Stimulated activated CD4-positive, alpha-beta T cell treated with anti-CD3 and anti-CD28 coated beads, TNF-alpha, amount 100 ng/mL, for 24 hours (primary cell): ENCODE measurements around the gene CDC42BPA.

Experiments
- DNase-seq, 3 experiments: peaks; one replicate each; pipeline ENCODE4 v3.0.0-alpha.2; 2020; ENCODE audit warnings: low read depth in 3 of 3

The CDC42BPA gene

DNA sequence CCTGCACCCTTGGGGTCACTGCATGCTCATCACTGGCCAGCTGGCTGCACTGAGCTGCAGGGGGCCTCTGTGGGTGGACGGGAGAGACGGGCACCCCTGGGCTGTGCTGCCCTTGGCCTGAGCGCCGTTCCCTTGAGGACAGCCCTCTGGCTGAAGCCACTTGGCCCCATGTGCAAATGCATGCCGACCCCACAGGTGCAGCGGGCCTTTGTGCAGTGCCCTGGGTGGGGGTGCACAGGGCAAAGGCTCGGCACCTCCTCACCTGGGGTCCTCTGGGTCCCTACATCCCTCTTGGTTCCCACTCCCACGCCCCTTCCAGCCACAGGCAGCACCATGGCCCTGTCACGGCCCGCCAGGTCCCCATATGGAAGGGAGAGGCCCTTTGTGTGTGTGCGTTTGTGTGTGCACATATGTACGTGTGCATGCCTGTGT lies 336.9 kb downstream of the CDC42BPA start:
- no peak for DNase-seq

DNA sequence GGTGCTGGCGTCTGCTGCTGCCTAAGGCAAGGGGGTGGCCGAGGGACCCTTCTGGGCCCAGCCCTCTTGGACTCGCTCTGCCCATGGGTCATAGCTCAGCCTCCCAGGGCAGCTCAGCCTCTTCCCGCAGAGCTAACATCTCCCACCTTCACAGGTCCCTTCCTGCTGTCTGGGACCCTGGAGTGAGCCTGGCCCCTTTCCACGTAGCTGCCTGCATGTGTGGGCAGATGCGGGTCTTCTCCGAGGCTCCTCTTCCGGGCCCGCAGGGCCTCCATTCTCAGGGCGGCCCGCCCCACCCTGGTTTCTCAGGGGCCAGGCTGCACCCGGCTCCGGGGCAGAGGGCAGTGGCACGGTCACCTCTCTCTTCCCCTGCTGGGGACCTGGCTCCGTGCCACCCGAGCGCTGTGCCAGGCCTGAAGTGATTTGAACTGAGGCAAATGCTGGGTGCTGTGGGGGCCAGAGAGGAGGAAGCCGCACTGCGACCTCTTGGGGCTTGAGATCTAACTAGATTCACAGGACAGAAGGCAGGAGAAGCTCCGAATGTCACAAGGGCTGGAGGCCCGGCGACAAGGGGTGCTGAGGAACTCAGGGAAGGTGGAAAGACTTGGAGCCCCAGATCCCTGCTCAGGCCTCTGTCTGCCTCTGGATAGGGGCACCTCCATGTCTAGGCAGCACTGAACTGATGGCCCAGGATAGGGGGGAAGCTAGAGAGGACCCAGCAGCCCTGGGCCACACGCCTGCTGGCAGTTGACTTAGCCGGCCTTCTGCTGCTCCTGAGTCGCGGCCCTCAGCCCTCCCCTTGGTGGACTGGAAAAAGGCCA lies 337.5 kb downstream of the CDC42BPA start:
- DNase-seq, result no peak

DNA sequence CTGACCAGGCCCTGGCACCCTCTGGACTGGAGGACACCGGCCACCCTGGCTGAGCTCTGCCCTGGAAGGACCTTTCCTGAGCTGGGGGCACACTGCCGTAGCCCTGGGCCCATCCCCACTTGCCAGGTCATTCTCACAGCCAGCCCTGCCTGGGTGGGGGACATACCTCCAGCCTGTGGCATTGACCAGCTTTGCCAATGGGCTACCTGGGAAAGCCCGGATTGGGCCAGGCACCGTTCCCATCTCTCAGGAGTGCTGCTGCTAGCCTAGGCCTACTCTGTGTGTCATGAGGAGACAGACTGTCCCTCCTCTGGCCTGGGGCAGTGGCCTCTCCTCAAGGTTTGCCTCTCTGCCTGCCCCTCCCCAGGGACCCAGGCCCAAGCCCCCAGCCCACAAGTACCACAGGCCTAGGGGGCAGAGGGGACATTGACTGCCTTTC lies 338.2 kb downstream of the CDC42BPA start:
- DNase-seq, result no peak

DNA sequence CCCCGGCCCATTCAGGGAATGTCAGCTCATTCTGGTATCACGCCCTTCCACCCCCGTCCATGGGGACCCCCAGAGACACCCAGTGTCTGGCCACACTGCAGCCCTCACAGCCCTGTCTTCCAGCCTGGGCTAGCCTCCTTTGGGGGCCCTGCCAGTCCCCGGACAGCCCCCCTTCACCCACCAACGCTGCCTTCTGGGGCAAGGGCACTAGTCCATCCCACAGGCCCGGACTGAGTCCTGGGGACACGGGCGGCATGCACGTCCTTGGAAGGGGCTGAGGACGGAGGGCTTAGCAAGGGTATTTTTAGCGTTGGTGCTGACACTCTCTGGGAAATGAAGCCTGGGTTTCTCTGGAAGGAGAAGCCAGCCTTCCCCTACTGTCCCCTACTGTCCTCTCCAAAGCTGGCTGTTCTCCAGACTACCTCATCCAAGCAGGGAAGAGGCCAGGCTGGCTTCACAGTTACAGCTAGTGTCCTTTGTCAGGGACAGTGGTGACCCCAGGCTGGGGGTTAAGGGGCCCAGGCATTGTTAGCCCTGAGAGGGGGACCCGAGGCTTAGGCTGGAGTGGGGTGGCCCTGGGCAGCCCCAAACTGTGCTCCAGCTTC lies 338.7 kb downstream of the CDC42BPA start:
- DNase-seq, result no peak

DNA sequence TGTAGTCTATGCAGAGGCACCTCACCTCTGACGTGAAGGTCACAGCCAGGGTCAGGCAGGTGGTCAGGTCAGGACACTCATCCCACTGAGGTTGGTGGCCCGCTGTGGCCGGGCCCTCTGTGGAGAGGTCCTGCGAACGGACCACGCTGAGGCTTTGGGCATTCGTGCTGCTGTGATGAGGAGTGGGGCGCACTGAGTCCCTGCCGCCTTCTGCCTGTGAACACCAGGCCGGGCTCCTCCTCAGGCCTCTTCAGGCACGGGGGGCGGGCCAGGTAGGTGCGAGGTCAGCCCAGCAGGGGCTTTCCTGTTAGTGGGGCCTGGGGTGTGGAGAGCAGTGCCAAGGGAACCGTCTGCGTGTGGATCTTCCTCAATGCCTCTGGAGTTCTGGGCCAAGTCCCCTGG lies 339.2 kb downstream of the CDC42BPA start:
- no peak for DNase-seq

DNA sequence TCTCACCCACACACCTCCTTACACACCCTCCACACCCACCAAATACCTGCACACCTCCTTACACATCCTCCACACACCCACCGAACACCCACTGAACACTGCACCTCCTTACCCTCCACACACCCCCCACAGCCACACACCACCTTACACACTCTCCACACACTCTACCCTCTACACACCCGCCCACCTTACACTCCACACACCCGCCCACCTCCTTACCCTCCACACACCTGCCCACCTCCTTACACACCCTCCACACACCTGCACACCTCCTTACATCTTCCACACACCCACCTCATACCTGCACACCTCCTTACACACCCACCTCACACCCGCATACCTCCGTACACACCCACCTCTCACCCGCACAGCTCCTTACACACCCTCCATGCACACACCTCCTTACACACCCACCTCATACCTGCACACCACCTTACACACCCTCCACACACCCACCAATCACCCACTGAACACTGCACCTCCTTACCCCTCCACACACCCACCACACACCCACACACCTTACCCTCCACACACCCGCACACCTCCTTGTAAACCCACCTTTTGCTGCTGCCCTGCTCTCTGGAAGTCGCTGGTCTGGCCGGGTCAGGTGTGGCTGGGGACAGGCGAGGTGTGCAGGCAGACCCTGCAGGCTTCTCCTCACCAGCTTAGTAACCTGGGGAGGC lies 339.7 kb downstream of the CDC42BPA start:
- DNase-seq, result no peak

DNA sequence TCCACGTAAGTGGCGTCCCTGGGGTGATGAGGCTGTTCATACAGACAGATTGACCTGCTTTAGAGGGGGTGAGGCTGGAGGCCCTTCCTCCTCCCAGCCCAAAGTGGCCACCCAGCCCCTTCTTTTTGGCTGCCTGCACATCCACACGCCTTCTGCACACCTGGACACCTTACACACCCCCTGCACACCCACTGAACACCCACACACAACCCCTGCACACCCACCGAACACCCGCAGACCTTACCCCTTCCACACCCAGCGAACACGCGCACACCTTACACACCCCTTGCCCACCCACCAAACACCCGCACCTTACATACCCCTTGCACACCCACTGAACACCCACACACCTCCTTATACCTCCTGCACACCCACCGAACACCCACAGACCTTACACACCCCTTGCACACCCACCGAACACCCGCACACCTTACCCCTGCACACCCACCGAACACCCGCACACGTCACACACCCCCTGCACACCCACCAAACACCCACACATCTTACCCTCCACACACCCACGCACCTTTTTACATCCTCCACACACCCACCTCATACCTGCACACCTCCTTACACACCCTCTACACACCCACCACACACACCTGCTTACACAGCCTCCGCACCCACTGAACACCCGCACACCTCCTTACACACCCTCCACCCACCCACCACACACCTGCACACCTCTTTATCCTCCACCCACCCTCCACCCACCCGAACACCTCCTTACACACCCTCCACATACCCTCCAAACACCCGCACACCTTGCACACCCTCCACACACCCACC lies 340.5 kb downstream of the CDC42BPA start:
- DNase-seq, result no peak

DNA sequence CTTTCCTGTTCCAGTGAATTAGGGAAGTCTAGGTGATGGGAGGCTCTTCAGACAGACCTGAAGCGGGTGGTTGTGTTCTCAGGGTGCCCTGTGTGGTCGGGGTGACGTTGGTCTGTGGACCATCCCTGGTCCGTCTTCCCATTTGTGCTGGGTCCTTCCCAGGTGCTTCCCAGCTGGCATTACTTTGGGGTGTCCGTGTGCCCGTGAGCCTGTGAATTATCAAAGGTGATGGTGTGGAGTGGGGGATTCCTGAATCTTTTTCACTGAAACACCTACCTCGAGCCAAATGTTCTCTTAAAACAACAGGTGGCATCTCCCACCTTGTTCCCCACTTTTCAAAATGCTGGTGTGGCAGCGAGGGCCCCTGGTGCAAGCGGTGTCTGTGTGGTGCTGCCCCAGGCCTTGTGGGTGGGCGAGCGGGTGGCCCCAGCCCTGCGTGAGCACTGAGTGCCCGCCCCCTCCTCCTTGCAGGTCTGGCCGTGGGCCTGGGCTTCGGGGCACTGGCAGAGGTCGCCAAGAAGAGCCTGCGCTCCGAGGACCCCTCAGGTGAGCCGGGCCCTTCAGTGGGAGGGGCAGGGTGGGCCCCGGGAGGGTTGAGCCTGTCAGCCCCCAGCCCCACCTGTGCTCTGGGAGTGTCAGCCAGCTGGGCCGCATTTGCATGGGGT lies 341.2 kb downstream of the CDC42BPA start:
- DNase-seq, result no peak

DNA sequence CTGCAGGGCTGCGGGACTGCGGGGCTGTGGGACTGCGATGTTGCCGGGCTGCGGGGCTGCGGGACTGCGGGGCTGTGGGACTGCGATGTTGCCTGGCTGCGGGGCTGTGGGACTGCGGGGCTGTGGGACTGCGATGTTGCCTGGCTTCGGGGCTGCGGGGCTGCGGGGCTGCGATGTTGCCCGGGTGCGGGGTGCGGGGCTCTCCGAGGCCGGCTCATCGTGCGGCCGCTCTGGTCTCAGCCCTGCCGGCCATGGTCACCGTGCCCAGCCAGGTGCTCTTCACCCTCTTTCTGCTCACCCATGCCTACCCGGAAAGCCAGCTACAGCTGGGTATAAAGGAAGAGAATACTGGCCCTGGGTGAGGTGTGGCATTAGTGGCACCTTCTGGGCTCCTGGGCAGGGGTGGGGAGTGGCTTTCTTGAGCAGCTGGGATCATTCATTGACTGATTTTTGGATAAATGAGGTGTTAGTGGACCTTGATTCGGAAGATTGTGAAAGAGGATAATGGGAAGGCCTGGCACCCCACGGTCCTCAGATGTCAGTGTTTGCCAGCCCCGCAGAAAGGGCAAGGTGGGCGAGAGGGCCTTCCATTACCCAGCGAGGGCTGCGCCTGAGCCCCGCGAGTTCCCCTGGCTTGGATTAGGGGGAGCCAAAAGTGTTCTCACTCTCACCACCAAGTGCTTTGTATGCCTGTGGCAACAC lies 341.9 kb downstream of the CDC42BPA start:
- DNase-seq, result no peak

DNA sequence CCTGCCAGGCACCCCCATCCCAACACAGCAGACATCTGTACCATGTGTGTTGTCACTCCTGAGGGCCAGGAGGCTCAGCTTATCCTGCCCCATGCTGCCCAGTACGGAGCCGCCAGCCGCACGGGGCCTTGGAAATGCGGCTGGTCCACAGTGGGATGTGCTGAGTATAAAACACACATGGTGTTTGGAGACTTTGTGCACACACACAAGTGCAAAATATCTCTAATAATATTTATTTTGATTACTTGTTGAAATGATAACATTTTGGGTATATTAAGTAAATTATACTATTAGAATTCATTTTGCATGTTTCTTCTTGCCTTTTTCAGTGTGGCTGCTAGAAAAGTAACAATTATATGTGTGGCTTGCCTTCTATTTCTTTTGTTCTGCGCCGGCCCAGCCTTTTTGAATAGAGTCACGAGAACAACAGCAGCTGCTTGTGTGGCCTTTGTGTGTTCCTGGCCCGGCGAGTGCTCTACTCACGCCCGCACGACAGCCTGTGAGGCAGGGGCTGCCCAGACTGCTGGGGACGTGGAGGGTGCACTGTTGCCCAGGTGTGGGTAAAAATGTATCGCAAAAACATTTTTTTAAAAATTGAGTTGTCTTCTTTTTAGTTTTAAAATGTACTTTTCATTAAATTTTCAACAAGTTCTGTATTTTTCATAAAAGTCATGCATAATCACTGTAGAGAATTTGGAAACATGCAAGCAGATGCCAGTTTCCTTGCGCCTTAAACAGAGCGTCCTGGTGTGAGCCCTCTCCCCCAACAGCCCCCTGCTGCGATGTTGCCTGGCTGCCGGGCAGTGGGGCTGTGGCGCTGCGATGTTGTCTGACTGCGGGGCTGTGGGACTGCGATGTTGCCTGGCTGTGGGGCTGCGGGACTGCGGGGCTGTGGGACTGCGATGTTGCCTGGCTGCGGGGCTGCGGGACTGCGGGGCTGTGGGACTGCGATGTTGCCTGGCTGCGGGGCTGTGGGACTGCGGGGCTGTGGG lies 342.7 kb downstream of the CDC42BPA start:
- no peak for DNase-seq

DNA sequence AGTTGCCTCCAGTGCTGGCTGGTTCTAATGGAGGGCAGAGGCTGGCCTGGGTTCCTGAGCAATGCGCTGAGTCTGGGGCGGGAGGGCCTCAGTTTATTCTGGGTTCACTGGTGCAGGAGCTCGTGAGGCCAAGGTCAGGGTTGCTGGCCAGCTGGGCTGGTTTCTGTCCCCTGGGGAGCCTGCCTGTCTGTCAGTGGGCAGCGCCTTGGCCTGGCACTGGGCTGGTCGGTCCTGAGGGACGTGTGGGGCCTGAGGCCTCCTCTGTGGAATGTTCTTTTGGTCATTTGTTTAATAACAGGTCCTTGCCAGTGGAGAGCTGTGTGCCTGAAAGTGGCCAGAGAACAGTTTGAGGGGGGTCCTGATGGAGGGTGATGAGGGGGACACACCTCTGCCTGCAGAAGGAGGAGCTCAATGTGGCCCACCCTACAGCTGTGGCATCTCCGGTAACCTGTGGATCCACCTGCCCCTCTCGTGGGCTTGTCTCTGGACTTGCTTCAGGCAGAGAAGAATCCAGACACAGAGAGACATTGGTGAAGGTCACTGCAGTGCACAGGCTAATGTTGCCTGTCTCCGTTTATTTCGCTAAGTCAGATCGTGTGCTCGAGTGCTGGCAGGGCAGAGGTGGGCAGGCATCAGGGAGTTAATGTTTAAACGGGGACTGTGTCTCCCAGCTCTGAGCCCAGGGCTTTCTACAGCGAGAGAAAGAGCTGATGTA lies 343.6 kb downstream of the CDC42BPA start:
- DNase-seq, result no peak

DNA sequence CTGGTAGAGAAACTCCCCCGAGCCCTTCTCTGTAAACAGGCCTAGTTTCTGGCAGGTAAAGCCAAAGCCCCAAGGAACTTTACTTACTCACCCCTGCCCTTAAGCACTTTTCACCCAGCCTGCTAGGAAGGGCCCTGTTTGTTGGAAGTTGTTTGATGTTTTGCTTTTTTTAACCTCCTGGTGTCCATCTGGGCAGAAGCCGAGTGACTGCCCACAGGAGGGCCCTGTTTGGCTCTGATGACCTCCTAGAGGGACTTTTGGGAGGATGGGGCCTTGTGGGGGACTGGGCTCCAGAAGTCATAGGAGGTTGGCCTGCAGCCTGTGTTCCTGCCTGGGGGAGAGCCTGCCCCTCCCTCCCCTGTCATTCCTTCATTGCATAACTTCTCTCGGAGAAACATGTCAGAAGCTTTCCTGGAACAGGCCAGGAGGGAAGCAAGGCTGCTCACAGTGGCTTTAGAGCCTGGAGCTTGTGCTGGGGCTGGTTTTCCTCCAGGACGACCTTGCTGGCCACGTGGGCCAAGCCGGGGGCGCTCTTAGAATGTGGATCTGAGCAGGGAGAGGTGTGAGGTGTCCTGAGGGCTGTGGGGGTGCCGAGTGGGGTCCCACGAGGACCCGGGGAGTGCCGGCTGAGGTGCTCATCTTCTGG lies 344.3 kb downstream of the CDC42BPA start:
- DNase-seq, result no peak

DNA sequence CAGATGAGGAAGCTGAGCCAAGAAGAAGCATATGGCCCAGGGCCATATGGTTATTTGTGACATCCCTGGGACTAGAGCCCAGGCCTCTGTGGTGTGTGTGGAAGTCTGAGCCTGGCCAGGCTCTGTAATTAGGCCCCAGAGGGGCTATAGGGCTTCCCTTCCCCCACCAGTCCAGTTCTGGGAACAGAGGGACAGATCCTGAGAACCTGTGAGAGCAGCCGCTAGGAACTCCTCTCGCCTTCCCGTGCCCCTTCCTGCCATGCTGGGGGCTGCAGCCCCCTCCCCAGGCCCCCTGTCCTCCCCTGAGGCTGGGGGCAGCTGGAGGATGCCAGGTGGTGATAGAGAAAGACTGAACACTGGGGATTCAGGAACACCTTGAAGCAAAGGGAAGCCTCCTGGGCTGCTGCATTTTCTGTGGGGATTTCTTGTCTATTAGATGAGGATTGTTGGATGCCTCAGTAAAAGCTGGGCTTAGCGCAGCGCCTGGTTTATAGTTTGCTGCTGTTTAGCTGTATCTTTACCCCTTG lies 344.9 kb downstream of the CDC42BPA start:
- DNase-seq, result no peak

DNA sequence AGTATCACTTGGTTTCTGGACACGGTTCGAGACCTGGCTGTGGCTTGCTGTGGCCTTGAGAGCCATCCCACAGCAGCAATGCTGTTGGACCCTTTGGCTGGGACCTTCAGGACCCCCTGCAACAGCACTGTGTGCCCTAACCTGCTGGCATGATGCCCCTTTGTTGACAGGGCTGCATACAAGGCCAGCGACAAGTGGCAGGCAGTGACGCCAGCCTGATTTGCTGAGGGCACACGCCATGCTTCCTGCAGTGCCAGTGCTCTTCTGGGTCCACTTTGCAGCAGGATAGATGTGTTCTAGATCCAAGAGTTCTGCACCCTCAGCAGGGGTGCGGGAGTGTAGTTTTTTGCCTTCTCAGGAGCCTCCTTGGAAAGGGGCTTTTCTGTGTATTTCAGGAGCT lies 345.4 kb downstream of the CDC42BPA start:
- DNase-seq, result no peak

DNA sequence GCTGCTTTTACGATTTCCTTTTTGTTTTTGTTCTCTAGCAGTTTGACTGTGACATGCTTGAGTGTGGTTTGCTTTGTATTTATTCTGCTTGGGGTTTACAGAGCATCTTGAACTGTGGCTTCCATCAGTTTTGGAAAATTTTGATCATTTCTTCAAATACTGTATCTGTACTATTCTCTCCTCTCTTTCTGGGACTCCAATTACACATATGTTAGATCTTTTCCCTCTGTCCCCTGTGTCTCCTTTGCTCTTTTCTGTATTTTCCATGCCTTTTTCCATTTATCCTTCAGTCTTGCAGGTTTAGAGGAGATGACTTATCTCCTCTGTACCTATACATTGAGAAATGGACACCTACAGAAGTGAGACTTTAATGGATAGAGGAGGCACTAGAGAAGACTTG lies 346.5 kb downstream of the CDC42BPA start:
- no peak for DNase-seq

DNA sequence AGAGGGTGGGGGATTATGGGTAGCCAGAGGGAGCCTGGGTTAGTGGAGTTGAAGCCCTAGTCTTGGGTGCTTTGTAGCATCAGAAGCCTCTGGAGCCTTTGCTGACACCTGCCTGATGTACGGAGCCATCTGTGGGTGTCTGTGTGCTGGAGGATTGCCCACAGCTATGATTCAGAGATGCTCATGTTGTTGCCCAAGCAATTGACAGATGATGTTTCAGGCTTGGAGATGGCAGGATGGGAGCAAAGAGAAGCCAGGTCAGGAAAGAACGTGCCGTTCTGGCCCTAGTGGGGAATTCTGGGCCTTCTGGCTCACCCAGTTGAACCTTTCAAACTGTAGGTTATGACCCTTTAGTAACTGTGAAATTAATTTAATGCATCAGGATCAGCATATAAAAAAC lies 350.6 kb downstream of the CDC42BPA start:
- DNase-seq, result no peak

DNA sequence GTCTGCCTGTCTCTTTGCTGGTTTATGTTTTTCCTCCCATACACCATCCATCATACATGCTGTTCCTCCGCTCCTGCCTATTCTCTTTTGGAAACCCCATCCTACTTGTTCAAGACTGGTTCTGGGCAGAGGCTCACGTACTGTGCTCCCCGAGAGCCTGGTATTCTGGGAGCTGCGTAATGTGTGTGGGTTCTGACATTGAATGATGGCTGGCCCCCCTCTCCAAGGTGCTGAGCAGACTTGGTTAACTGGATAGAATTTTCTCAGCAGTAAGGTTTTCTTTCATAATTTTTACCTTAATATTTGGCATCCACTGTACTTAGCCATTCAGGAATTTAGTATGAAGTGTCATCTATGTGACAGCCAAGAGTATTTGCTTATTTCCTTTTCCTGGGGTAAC lies 351.6 kb downstream of the CDC42BPA start:
- DNase-seq, result no peak
